Natural killer cell (primary cell): Measurements from ENCODE around the gene CDK11A. TPM values are rescaled to one million over a fixed set of nuclear protein-coding genes. Genes with fewer than 3 reads are reported as not detected.
A peak's percentile ranks its signal among the peaks of the same experiment; 100 is the strongest.
"Not testable (repeated sequence)": the region's sequence is repeated elsewhere in the genome, so short reads cannot be mapped to it uniquely, and the experiment has no call there.

Experiments
- ATAC-seq, 3 donors: fragments of 150-1000 bp in 2 of 3; fragments of 200-7000 bp in 1 of 3; cut with Tn5 transposase; 1 replicate in 1 of 3; 2 replicates in 2 of 3; pipeline ENCODE4 v1.10.0; 2021; ENCODE audit warnings: mild to moderate bottlenecking in 2 of 3, moderate library complexity in 2 of 3
- DNase-seq, 2 donors: peaks; one replicate each; pipeline versions ENCODE4 v3.0.0 to v3.0.0-alpha.2; 2013 to 2021; ENCODE audit warnings: mixed read lengths in 1 of 2
- H3K27ac ChIP-seq: one replicate; pipeline ENCODE4 v1.5.1; 2013; ENCODE audit warnings: mild to moderate bottlenecking, low read length
- H3K27me3 ChIP-seq: one replicate; pipeline ENCODE4 v1.6.1; 2013; ENCODE audit warnings: low read length; ENCODE audit not compliant: control insufficient read depth, insufficient read depth
- H3K36me3 ChIP-seq: one replicate; pipeline ENCODE4 v1.6.1; 2013; ENCODE audit warnings: low read length; ENCODE audit not compliant: control insufficient read depth, insufficient read depth
- H3K4me1 ChIP-seq: one replicate; pipeline ENCODE4 v1.6.1; 2013; ENCODE audit warnings: low read length; ENCODE audit not compliant: control insufficient read depth, insufficient read depth
- H3K4me3 ChIP-seq: one replicate; pipeline ENCODE4 v1.5.1; 2013; ENCODE audit warnings: low read length
- H3K9me3 ChIP-seq: one replicate; pipeline ENCODE4 v1.6.1; 2013; ENCODE audit warnings: low read length; ENCODE audit not compliant: control insufficient read depth, insufficient read depth
- H3K27ac Mint-ChIP-seq, 2 donors: one replicate each; pipeline ENCODE4 v1.8.0; 2022; ENCODE audit warnings: mild to moderate bottlenecking in 2 of 2, mixed read lengths in 2 of 2, moderate library complexity in 1 of 2
- H3K27me3 Mint-ChIP-seq, 2 donors: one replicate each; pipeline ENCODE4 v1.8.0; 2022; ENCODE audit warnings: low read depth in 2 of 2, mixed read lengths in 2 of 2
- H3K36me3 Mint-ChIP-seq: one replicate; pipeline ENCODE4 v1.8.0; 2022; ENCODE audit warnings: mixed read lengths
- H3K4me1 Mint-ChIP-seq, 2 donors: one replicate each; pipeline ENCODE4 v1.8.0; 2022; ENCODE audit warnings: mixed read lengths in 2 of 2
- H3K4me3 Mint-ChIP-seq: one replicate; pipeline ENCODE4 v1.8.0; 2022; ENCODE audit warnings: mild to moderate bottlenecking, moderate library complexity, mixed read lengths
- H3K9me3 Mint-ChIP-seq, 2 donors: one replicate each; pipeline ENCODE4 v1.8.0; 2022; ENCODE audit warnings: mixed read lengths in 2 of 2
- WGBS: methylation state at CpG from one replicate; pipeline ENCODE4 v1.1.7; 2013; ENCODE audit warnings: missing lambda C conversion rate; ENCODE audit not compliant: insufficient coverage; 5-methylcytosine and 5-hydroxymethylcytosine counted together
- intact Hi-C: fragments of 100-400 bp; cut with micrococcal nuclease; formaldehyde crosslinking; loops from one replicate; pipeline ENCODE4 v1.14.2; 2022
- total RNA-seq, 4 donors: library from RNA; stranded (reverse); fragments of 120-200 nt in 1 of 4; gene quantifications; one replicate each; pipeline versions ENCODE4 v1.2.3 to v1.2.4, GENCODE V29; 2013 to 2022
- TF ChIP-seq, protein P1 (sequence below): fragments of 200-600 bp; IDR thresholded peaks from one replicate; pipeline ENCODE4 v1.8.0; 2022; ENCODE audit warnings: antibody characterized with exemption

CDK11A gene
- total RNA-seq, 3 donors from 2014 or later (not counting 1 experiment from before 2014, with no cell fraction given): 191 to 242 (median 216) TPM

DNA sequence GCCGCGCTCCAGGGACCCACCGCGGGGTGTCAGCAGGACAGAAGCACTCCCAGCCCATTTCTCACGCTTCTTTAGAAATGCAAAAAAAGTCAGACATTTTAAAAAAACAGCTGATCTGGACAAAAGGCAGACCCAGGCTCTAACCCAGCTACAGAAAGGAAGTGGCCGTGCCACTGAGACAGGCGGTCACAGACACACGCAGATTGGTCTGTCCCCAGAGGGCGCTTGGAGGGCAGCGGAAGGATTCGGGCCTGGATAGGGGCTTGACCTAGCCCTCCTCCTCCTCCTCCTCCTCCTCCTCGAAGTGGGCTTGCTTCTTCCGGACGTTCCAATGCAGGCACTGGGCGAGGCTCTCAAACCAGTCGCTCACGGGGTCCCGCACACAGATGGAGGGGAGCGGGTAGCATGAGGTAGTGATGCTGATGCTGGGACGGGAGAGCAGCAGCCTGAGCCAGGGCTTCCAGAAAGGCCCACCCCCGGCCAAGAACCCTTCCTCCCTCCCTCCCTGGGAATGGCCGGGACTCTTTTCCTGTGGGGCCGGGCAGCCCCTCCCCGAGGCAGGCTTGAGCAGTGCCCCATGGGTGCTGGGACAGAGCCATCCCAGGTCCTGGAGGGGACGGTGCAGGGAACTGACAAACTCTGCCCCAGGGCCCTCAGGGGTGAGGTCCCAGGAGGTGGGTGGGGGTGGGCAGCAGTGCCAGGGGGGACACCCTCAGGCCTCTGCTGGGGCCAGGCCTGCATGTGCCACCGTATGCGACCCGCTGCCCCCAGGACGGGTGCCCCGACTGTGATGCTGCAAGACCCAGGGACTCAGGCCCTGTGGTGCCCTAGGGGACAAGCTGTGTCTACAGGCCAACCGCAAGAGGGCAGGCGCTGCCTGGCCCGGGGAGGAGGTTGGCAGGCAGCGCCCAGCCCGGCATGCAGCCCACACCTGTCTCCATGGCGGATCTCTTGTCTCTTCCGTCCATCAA lies 28.8 kb upstream of the CDK11A start:
- Histone ChIP-seq H3K4me3 (no peak overlapping the region), H3K4me1 (peaks cover 10% of the 10 kb centered on the region), H3K36me3 (peaks cover 38% of the 10 kb centered on the region), H3K9me3 (no peaks in the 10 kb centered on the region), H3K27ac (no peak overlapping the region), H3K27me3 (no peaks in the 10 kb centered on the region)
- no peaks in the 10 kb centered on the region for H3K36me3 Mint-ChIP-seq
- peaks cover 8 to 9% of the 10 kb centered on the region in 2 donors for H3K4me1 Mint-ChIP-seq
- no peak overlapping the region for H3K27ac Mint-ChIP-seq
- no peak for DNase-seq
- H3K27me3 Mint-ChIP-seq: no peaks in the 10 kb centered on the region
- H3K4me3 Mint-ChIP-seq: no peak overlapping the region
- intact Hi-C loops: no loop called here
- H3K9me3 Mint-ChIP-seq: no peaks in the 10 kb centered on the region
- WGBS: 96% methylated on average over 36 of the region's 37 CpGs
- TF ChIP-seq, protein P1, sequence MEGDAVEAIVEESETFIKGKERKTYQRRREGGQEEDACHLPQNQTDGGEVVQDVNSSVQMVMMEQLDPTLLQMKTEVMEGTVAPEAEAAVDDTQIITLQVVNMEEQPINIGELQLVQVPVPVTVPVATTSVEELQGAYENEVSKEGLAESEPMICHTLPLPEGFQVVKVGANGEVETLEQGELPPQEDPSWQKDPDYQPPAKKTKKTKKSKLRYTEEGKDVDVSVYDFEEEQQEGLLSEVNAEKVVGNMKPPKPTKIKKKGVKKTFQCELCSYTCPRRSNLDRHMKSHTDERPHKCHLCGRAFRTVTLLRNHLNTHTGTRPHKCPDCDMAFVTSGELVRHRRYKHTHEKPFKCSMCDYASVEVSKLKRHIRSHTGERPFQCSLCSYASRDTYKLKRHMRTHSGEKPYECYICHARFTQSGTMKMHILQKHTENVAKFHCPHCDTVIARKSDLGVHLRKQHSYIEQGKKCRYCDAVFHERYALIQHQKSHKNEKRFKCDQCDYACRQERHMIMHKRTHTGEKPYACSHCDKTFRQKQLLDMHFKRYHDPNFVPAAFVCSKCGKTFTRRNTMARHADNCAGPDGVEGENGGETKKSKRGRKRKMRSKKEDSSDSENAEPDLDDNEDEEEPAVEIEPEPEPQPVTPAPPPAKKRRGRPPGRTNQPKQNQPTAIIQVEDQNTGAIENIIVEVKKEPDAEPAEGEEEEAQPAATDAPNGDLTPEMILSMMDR: no peak
- no peak for ATAC-seq

DNA sequence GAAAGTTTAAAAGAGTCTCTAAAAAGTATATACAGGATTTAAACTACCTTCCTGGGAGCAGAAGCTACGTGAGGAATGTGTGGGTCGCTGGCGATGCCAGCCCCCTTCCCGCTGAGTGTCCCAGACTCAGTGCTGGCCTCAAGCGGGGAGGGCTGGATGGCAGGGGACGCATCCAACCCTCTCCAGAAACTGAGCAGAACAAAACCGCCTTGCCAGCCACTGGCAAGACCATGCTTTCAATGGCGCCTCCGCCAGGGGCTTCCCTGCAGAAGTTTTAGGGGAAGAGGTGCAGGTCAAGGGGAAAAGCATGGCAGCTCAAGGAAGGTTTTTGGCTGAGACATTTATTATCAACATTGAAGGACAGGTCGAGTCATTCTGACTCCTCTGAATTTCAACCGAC lies 28.0 kb upstream of the CDK11A start:
- Histone ChIP-seq H3K4me1 (peaks cover 3% of the 10 kb centered on the region), H3K9me3 (no peaks in the 10 kb centered on the region), H3K27me3 (no peaks in the 10 kb centered on the region), H3K36me3 (peaks cover 38% of the 10 kb centered on the region), H3K4me3 (no peak overlapping the region), H3K27ac (no peak overlapping the region)
- DNase-seq (no peak), ATAC-seq (no peak)
- TF ChIP-seq, protein P1: no peak
- Mint-ChIP-seq H3K4me1 (peaks cover 4% of the 10 kb centered on the region in 2 donors), H3K4me3 (no peak overlapping the region), H3K36me3 (no peaks in the 10 kb centered on the region), H3K9me3 (no peaks in the 10 kb centered on the region), H3K27me3 (no peaks in the 10 kb centered on the region), H3K27ac (no peak overlapping the region)
- intact Hi-C loops: no loop called here
- 95% methylated on average over 11 of the region's 11 CpGs for WGBS

DNA sequence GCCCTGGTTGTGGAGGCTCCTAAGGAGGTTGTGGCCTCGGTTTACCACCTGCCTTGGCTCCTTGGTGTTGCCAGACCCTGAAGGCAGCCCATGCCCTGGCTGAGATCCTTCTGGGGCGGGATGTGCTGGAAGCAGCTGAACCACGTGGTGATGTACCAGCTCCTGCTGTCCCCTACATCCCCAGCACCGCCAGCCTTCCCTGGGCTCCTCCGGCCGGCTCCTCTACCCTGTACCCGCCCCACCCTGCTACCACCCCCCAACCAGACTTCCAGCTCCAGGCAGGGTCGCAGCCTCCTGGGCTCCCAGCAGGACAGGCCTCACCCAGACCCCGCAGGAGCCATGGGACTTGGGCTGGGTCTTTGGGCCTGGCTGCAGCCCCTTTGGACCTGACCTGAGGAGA lies 25.8 kb upstream of the CDK11A start:
- H3K4me1 ChIP-seq, ATAC-seq, H3K4me1 Mint-ChIP-seq, H3K4me3 Mint-ChIP-seq, H3K36me3 Mint-ChIP-seq, H3K27me3 Mint-ChIP-seq, H3K9me3 Mint-ChIP-seq, H3K4me3 ChIP-seq, H3K27ac ChIP-seq, H3K27ac Mint-ChIP-seq, DNase-seq, H3K9me3 ChIP-seq, H3K27me3 ChIP-seq: not testable (repeated sequence)
- intact Hi-C loops: loop anchor here (10.0 kb wide), 1 partner anchor 55 kb away; the partner anchor contains the start of gene SLC35E2B
- 96% methylated on average over 6 of the region's 9 CpGs for WGBS
- peaks cover 20% of the 10 kb centered on the region for H3K36me3 ChIP-seq

DNA sequence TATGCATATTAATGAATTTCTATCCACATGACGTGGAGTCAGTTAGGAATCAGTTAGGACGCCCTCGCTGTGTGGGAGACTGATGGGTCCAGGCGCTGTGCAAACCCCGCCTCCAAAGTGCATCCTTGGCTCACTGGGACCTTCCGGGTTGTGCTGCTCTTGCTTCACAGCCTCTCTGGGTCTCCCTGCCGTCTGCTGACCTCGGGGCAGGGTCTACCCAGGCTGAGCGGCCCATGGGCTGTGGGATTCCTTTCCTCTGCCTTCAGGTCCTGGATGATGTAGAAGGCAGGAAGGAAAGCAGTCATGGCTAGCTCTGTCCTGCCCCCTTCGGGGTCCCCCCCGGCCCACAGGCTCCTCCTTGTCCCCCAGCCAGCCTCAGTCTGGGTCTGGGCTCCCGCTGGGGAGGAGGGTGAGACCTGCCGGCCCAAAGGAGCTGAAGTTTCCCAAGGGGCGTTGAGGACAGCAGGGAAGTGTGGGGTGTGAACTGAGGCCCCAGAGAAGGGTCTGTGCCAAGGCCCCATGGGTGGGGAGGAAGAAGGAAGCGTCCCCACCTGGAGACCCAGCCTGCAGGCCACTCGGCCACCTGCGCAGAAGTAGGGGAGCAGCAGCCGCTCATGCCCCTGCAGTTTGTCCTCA lies 24.6 kb upstream of the CDK11A start:
- TF ChIP-seq, protein P1: no peak
- intact Hi-C loops: loop anchor here (10.0 kb wide), 1 partner anchor 54 kb away; the partner anchor contains the start of gene SLC35E2B

DNA sequence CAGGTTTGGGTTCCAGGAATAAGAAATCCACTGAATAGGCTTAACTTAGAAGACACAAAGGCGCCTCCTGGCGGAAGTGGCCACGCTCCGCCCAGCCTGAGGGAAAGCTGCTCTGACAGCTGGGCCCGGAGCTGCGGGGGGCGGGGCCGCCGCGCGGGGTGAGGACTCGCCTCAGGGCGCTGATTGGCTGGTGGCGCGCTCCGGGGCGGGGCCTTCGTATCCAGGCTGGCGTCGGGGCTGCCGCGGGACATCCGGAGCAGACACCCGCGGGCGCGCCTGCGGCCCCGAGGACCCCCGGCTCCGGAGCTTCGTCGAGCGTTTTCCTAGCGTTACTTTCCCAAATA lies 22.4 kb upstream of the CDK11A start:
- not testable (repeated sequence) for DNase-seq, H3K36me3 Mint-ChIP-seq, H3K9me3 ChIP-seq, H3K36me3 ChIP-seq, H3K27me3 ChIP-seq, H3K9me3 Mint-ChIP-seq, H3K27me3 Mint-ChIP-seq, H3K4me1 Mint-ChIP-seq, H3K4me1 ChIP-seq
- intact Hi-C loops: loop anchor here (10.0 kb wide), 1 partner anchor 52 kb away; the partner anchor contains the start of gene SLC35E2B
- no CpG with 5 or more reads among the region's 35 CpGs for WGBS
- peak; percentile 78 to 87 (median 85) for ATAC-seq
- Mint-ChIP-seq H3K4me3 (peak overlapping the region; percentile 86), H3K27ac (peak overlapping the region; percentile 88 to 89)
- H3K27ac ChIP-seq: peak overlapping the region; percentile 93
- peak overlapping the region; percentile 39 for H3K4me3 ChIP-seq

More for the DNA sequence above, 24.6 kb upstream of the CDK11A start:
- H3K27ac Mint-ChIP-seq: peak overlapping the region; percentile 67 to 80
- H3K9me3 Mint-ChIP-seq: no peaks in the 10 kb centered on the region
- H3K9me3 ChIP-seq: no peaks in the 10 kb centered on the region
- peaks cover 4% of the 10 kb centered on the region in 2 donors for H3K4me1 Mint-ChIP-seq
- peaks cover 3% of the 10 kb centered on the region for H3K4me1 ChIP-seq
- no peaks in the 10 kb centered on the region for H3K27me3 Mint-ChIP-seq
- H3K36me3 Mint-ChIP-seq: no peaks in the 10 kb centered on the region
- 84% methylated on average over 16 of the region's 18 CpGs for WGBS
- no peak overlapping the region for H3K27ac ChIP-seq
- no peaks in the 10 kb centered on the region for H3K27me3 ChIP-seq
- ATAC-seq (no peak), DNase-seq (peak in 1 of 2 donors; percentile 15)
- peaks cover 14% of the 10 kb centered on the region for H3K36me3 ChIP-seq
- H3K4me3 ChIP-seq: no peak overlapping the region
- H3K4me3 Mint-ChIP-seq: peak overlapping the region; percentile 62
